Spinal cord (tissue), 10 donors: Measurements from ENCODE around the gene TMEM51. TPM values are rescaled to one million over a fixed set of nuclear protein-coding genes. Genes with fewer than 3 reads are reported as not detected.

Experiments
- DNase-seq, 6 donors: peaks; one replicate each; pipeline versions ENCODE4 v3.0.0 to v3.0.0-alpha.2; 2013 to 2015; ENCODE audit warnings: low spot score in 6 of 6, low read depth in 4 of 6
- H3K27ac ChIP-seq: one replicate; pipeline ENCODE4 v1.5.1; 2013; ENCODE audit warnings: low read depth, low read length, control low read depth
- H3K27me3 ChIP-seq: one replicate; pipeline ENCODE4 v1.6.1; 2013; ENCODE audit warnings: low read length; ENCODE audit not compliant: control insufficient read depth, insufficient read depth
- H3K36me3 ChIP-seq: one replicate; pipeline ENCODE4 v1.6.1; 2013; ENCODE audit warnings: low read length; ENCODE audit not compliant: control insufficient read depth, insufficient read depth
- H3K4me1 ChIP-seq: one replicate; pipeline ENCODE4 v1.6.1; 2013; ENCODE audit warnings: low read length; ENCODE audit not compliant: control insufficient read depth, insufficient read depth
- H3K4me3 ChIP-seq: one replicate; pipeline ENCODE4 v1.5.1; 2013; ENCODE audit warnings: low read depth, low read length, control low read depth
- H3K9me3 ChIP-seq: one replicate; pipeline ENCODE4 v1.6.1; 2013; ENCODE audit warnings: low read length; ENCODE audit not compliant: control insufficient read depth, insufficient read depth
- WGBS: methylation state at CpG from one replicate; pipeline ENCODE4 v1.1.5; 2013; ENCODE audit warnings: missing lambda C conversion rate; ENCODE audit not compliant: insufficient coverage; 5-methylcytosine and 5-hydroxymethylcytosine counted together
- polyA plus RNA-seq, 2 donors: library from polyadenylated mRNA; unstranded; fragments of 120-200 nt; gene quantifications; one replicate each; pipeline ENCODE4 v1.2.1, GENCODE V29; 2013; ENCODE audit not compliant: insufficient read length in 2 of 2
- total RNA-seq, 2 donors: library from RNA; depleted of rRNA in 1 of 2; stranded (reverse); fragments of 120-200 nt in 1 of 2; fragments of >200 nt in 1 of 2; gene quantifications; one replicate each; pipeline versions ENCODE4 v1.2.3 to v1.2.4, GENCODE V29; 2013 to 2014
- donor health status: healthy.

TMEM51 gene
- total and polyA plus RNA-seq, 4 donors: 3.9 to 14.4 (median 12.1) TPM

DNA sequence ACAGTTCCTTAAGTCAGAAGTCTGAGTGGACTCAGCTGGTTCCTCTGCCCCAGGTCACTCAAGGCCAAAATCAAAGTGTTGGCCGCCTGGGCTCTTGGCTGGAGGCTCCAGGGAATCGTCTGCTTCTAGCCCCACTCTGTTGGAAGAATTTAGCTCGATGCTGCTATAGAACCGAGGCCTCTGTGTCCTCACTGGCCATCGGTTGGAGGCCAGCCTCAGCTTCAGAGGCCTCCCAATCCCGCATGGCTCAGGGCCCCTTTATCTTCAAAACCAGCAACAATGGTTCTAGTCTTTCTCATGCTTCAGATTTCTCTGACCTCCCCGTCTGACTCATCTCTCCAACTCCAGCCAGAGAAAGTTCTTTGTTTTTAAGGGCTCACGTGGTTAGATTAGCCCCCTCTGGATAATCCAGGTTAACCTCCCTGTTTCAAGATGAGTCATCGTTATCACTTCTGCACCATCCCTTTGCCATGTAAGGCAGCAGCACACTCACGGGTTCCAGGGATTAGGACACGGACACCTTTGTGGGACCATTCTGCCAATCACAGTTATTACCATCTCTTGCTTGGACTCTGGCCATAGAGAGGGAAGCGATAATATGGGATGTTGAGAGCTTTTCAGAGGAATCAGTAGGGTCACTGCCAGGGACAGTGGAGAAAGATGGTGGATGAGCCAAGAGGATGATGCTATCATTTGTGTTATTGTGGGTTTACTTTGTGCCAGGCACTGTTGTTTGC, 107.0 kb downstream of the TMEM51 start:
- Histone ChIP-seq H3K4me3 (no peak overlapping the region), H3K36me3 (no peaks in the 10 kb centered on the region), H3K27me3 (no peaks in the 10 kb centered on the region), H3K9me3 (no peaks in the 10 kb centered on the region), H3K27ac (no peak overlapping the region), H3K4me1 (peaks cover 11% of the 10 kb centered on the region)
- DNase-seq: no peak
- WGBS: 80% methylated on average over 8 of the region's 12 CpGs

DNA sequence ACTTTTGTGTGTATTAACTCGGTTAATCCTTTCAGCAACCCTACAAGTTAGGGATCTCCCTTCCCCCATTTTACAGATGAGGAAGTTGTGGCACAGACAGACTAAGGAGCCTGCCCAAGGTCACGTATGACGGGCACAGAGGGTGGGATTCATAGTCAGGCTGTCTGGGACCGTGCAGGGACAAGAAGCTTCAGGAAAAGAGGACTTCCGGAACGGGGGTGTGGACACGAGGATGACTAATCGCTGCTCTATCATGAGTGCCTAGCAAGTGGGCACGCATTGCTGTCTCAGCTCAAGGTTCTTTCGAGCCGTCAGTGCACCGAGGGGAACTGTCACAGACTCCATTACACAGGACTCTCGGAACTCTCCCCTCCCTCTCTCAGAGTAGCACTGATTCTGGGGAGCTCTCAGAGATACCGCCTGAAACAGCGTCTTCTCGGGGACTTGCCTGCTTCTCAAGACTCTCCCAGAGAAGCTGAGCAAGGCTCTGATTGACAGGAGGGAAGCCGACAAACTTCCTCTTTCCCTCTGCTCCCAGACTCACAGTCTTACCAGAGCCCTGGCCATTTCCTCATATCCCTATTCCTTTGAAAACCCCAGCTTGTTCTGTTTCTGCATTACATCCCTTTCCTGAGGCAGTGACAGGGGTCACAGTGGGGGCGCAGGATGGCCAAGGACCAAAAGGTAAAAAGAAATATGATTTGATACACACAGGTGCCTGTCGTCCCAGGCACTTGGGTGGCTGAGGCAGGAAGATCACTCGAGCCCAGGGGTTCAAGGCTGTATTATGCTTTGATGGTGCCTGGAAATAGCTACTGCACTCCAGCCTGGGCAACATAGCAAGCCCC, 107.8 kb downstream of the TMEM51 start:
- Histone ChIP-seq H3K4me1 (peaks cover 11% of the 10 kb centered on the region), H3K4me3 (no peak overlapping the region), H3K27ac (no peak overlapping the region), H3K27me3 (no peaks in the 10 kb centered on the region), H3K36me3 (no peaks in the 10 kb centered on the region), H3K9me3 (no peaks in the 10 kb centered on the region)
- WGBS: 76% methylated on average over 16 of the region's 20 CpGs
- no peak for DNase-seq

DNA sequence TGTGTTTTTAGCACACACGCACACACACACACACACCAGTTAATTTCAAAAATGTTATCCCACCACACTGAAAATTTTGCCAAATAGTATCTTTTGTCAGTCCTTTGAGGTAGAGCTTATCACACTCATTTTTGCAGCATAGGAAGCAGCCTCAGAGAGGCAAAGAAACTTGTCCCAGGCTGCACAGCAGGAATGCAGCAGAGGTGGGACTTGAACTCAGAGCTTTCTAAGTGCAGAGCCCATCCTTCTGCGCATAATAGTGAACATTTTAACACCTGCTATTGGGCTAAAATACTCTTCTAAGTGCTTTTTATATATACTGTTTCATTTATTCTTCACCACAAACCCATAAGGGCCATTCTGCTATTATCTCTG, 108.4 kb downstream of the TMEM51 start:
- 100% methylated on average over 1 of the region's 2 CpGs for WGBS
- no peak for DNase-seq
- H3K27ac ChIP-seq: no peak overlapping the region

DNA sequence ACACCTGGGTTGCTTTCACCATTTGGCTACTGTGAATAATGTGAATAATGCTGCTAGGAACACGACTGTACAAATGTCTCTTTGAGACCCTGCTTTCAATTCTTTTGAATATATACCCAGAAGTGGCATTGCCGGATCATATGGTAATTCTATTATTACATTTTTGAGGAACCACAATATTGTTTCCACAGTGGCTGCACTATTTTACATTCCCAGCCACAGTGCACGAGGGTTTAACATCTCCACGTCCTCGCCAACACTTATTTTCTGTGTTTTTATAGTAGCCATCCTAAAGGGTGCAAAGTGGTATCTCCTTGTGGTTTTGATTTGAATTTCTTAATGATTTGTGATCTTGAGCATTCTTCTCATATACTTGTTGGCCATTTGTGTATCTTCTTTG, 109.2 kb downstream of the TMEM51 start:
- H3K27ac ChIP-seq: no peak overlapping the region
- no CpG with 5 or more reads among the region's 5 CpGs for WGBS
- no peaks in the 10 kb centered on the region for H3K27me3 ChIP-seq
- no peak for DNase-seq
- H3K9me3 ChIP-seq: no peaks in the 10 kb centered on the region
- no peak overlapping the region for H3K4me3 ChIP-seq
- no peaks in the 10 kb centered on the region for H3K36me3 ChIP-seq
- peaks cover 11% of the 10 kb centered on the region for H3K4me1 ChIP-seq

More for the DNA sequence above, 108.4 kb downstream of the TMEM51 start:
- Histone ChIP-seq H3K36me3 (no peaks in the 10 kb centered on the region), H3K4me3 (no peak overlapping the region), H3K9me3 (no peaks in the 10 kb centered on the region), H3K4me1 (peaks cover 11% of the 10 kb centered on the region), H3K27me3 (no peaks in the 10 kb centered on the region)

DNA sequence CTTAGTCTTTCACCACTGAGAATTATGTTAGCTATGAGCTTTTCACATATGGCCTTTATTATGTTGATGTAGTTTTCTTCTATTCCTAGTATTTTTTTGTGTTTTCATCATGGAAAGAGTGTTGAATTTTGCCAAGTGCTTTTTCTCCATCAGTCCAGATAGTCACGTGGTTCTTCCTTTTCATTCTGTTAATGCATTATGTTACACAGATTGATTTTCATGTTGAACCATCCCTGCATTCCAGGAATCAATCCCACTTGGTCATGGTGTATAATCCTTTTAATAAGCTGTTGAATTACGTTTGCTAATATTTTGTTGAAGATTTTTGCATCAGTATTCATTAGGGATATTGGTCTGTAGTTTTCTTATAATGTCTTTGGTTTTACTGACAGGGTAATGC, 111.2 kb downstream of the TMEM51 start:
- DNase-seq: no peak
- no CpG with 5 or more reads among the region's 2 CpGs for WGBS
- Histone ChIP-seq H3K27me3 (no peaks in the 10 kb centered on the region), H3K4me3 (no peak overlapping the region), H3K27ac (no peak overlapping the region), H3K4me1 (peaks cover 6% of the 10 kb centered on the region), H3K36me3 (no peaks in the 10 kb centered on the region), H3K9me3 (no peaks in the 10 kb centered on the region)

Other genes starting within 250 kb of the TMEM51 start
- 1 to 10 TPM; 3.1 to 9.9 TPM for gene FHAD1, start 93.5 kb downstream of the TMEM51 start, total RNA-seq
- 1 to 10 TPM; 6.3 to 9.1 TPM for gene FHAD1, start 93.5 kb downstream of the TMEM51 start, polyA plus RNA-seq